Dermis blood vessel endothelial cell (primary cell): ENCODE results near the gene ABRACL. TPM values are rescaled to one million over a fixed set of nuclear protein-coding genes. Genes with fewer than 3 reads are reported as not detected.

ENCODE experiments used
- DNase-seq: peaks from one replicate; pipeline ENCODE4 v3.0.0; 2010
- total RNA-seq: library from RNA; depleted of rRNA; stranded (reverse); fragments of >200 nt; gene quantifications from 2 replicates; pipeline ENCODE4 v1.2.3, GENCODE V29; 2014

Gene ABRACL
- total RNA-seq, 1 donor from 2014 or later = 41.0 TPM

DNA sequence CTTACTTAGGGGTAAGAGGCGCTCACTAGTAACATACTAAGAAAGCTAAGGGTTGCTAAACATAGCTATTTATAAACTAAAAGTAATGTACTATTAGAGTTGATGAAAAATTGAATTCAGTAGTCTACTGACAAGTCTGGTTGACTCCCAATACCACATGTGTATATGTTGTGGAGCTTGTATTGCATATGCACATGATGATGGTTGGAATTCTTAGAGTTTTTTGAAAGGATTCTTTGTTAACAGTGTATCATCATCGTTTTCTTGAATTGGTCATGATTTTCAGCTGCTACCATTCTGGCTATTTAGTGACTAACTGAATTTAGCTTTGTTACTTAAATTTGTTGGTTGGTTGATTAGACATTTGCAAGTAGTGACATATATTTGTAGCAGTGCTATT lies 27.2 kb downstream of the ABRACL start:
- no peak for DNase-seq

GRCh38 chr6:139058029-139058428 lies 29.5 kb downstream of the ABRACL start:
- DNase-seq = no peak

DNA sequence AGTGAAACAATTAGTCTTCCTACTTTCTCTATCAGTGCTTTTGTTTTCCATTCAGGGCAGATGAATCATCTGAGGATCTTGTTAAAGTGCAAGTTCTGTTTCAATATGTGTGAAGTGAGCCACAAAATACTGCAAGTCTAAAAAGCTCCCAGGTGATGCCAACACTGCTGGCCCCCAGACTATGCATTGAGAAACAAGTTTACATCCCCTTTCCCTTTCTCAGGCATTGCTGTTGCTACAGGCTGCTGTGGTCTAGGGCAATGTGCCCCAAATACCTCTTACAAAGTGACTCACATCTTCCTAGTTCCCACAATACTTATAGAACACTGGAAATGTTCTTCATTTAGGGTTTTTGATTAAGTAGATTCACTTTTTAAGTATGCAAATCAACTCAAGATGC lies 31.8 kb downstream of the ABRACL start:
- DNase-seq = no peak

GRCh38 chr6:139062932-139063646 lies 34.5 kb downstream of the ABRACL start:
- no peak for DNase-seq

- no peak for DNase-seq
Observed at GRCh38 chr6:139064981-139065665, 36.6 kb downstream of the ABRACL start.

DNA sequence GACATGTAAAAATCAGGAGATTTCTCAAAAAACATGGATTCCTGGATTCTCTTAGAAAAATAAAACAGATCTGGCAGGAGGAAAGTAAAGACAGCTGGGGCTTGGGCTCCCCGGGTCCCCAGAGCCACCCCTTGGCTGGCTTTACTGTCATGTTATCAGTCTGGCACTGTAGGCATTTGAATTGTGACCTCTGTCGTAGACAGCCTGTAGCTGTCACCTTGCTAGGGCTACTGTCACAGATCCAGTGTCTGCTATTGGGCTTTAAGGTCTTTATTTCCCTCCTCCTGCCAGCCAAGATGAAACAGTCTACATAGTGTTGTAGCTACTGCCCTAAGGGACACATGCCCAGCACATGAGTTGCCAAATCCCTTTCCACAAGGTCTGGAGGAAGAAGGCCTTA lies 37.5 kb downstream of the ABRACL start:
- no peak for DNase-seq

GRCh38 chr6:139068846-139069245 lies 40.3 kb downstream of the ABRACL start:
- no peak for DNase-seq

- DNase-seq = no peak
Observed at GRCh38 chr6:139073118-139073517, 44.6 kb downstream of the ABRACL start.

DNA sequence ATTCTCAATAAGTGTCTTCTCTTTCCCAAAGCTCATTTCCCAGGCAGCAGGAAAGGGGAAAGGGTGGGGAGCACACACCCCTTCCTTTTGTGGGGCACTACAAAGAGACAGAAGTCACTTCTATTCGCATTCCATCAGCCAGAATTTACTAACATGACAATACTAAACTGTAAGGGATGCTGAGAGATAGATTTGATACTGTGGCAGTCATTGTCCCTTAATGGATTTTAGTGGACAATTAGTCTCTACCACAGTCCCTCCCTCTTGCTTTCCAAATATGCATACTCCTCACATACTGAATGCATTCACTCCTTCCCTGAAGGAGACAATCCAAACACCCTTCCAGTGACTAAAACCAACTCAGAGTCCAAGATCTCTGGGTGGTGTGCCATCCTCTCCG lies 50.5 kb downstream of the ABRACL start:
- no peak for DNase-seq

DNA sequence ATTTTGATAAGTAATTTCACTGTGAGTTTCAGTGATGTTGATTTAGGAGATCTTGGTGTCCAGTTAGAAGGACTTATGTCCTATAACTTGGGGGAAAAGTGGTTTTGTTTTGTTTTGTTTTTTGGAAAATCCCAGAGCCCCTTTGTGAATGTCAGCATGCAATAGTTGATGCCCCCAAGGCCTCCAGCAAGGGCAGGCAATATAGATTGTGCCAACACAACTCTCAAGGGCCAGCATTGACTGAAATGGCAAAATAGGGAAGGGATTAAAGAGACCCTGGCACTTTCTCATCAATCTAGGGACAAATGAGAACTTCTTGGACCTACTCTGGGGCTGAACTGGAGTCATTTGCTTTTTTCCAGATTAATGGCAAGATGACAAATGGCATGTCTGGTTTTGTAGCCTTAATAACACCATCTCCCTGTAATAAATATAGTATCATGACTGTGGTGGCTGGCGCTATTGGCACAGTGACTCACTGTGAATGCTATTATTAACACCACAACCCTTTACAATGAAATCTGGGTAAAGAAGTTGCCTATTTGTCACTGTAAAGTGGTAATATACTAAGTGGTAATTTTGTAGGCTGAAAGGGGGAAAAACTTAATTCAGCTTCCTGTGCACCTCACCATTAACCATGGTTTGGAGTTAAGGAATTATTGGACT lies 51.8 kb downstream of the ABRACL start:
- DNase-seq = no peak

DNA sequence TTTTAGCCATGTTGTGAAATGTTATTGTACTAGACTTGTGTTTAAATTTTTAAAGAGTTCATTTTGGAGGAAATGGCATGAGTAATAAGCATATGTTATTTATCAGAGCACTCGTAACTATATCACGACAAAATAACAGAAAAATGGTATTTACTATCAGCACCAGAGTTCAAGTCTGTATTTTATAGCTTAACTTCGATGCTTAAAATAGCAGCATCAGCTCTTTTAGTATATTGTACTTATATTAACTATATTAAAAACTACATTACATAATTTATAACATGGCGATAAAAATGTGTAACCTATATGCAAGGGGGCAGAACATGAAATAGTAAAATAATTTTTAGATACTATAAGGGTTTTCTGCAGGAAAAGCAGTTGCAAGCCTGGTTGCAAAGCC lies 52.9 kb downstream of the ABRACL start:
- no peak for DNase-seq

DNA sequence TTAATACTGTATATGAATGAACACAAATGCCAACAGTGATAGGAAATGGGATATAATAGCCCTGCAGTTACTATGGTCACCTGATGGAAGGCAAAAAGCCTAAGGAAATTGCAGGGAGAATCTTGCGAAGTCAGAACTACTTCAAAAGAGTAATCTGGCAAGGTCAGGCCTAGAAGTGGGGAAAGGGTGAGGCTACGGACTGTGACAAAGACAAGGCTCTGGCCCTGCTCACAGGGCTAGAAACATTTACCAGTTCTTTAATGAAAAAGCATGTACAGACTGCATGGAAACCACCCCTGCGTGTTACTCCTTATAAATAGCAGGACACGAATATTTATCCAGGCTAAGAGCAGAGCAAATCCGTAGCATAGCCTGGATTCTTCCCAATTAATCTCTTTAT lies 53.8 kb downstream of the ABRACL start:
- DNase-seq = no peak

- DNase-seq = no peak
Observed at GRCh38 chr6:139091826-139092225, 63.3 kb downstream of the ABRACL start.

Other genes with a start within 250 kb of the ABRACL start
- gene ECT2L, start 232.7 kb upstream of the ABRACL start, total RNA-seq = not detected in 2 replicates
- gene REPS1, start 40.5 kb upstream of the ABRACL start, total RNA-seq = 25.4 and 29.5 TPM in 2 replicates
- gene HECA, start 106.3 kb downstream of the ABRACL start, total RNA-seq = 37.8 and 44.6 TPM in 2 replicates